Endothelial cell of hepatic sinusoid (primary cell): ENCODE data around the gene COL23A1.
"Not testable (repeated sequence)": the region's sequence is repeated elsewhere in the genome, so short reads cannot be mapped to it uniquely, and the experiment has no call there.

ENCODE experiments used
- in situ Hi-C: cut with HindIII; loops from 2 replicates; pipeline ENCODE4 v1.10.0; 2017; ENCODE audit warnings: low sequenced_read_pairs

The COL23A1 gene

GRCh38 chr5:178317727-178318126 lies 272.5 kb downstream of the COL23A1 start:
- in situ Hi-C loops: not testable (repeated sequence)

GRCh38 chr5:178314961-178315820 lies 275.0 kb downstream of the COL23A1 start:
- in situ Hi-C loops: no loop called here

- in situ Hi-C loops: no loop called here
Observed at GRCh38 chr5:178314061-178314660, 276.0 kb downstream of the COL23A1 start.

- in situ Hi-C loops: no loop called here
Observed at GRCh38 chr5:178313316-178313715, 276.9 kb downstream of the COL23A1 start.

GRCh38 chr5:178312880-178313282 lies 277.3 kb downstream of the COL23A1 start:
- in situ Hi-C loops: no loop called here

GRCh38 chr5:178310130-178310865 lies 279.9 kb downstream of the COL23A1 start:
- in situ Hi-C loops: no loop called here

- in situ Hi-C loops: loop anchor here (10.0 kb wide), 1 partner anchor 55 kb away; no protein-coding TSS in a partner anchor
Observed at GRCh38 chr5:178309271-178310013, 280.8 kb downstream of the COL23A1 start.

GRCh38 chr5:178308541-178309092 lies 281.6 kb downstream of the COL23A1 start:
- in situ Hi-C loops: loop anchor here (10.0 kb wide), 1 partner anchor 56 kb away; no protein-coding TSS in a partner anchor

- in situ Hi-C loops: loop anchor here (10.0 kb wide), 1 partner anchor 57 kb away; no protein-coding TSS in a partner anchor
Observed at GRCh38 chr5:178307267-178308045, 282.7 kb downstream of the COL23A1 start.

- in situ Hi-C loops: loop anchor here (10.0 kb wide), 1 partner anchor 58 kb away; no protein-coding TSS in a partner anchor
Observed at GRCh38 chr5:178306430-178307225, 283.6 kb downstream of the COL23A1 start.

- in situ Hi-C loops: loop anchor here (10.0 kb wide), 1 partner anchor 59 kb away; no protein-coding TSS in a partner anchor
Observed at GRCh38 chr5:178305801-178306200, 284.4 kb downstream of the COL23A1 start.

GRCh38 chr5:178304761-178305645 lies 285.2 kb downstream of the COL23A1 start:
- in situ Hi-C loops: loop anchor here (10.0 kb wide), 1 partner anchor 60 kb away; no protein-coding TSS in a partner anchor

- in situ Hi-C loops: loop anchor here (10.0 kb wide), 1 partner anchor 61 kb away; no protein-coding TSS in a partner anchor
Observed at GRCh38 chr5:178304016-178304415, 286.2 kb downstream of the COL23A1 start.

GRCh38 chr5:178302321-178302720 lies 287.9 kb downstream of the COL23A1 start:
- in situ Hi-C loops: loop anchor here (10.0 kb wide), 1 partner anchor 62 kb away; no protein-coding TSS in a partner anchor

- in situ Hi-C loops: loop anchor here (10.0 kb wide), 1 partner anchor 63 kb away; no protein-coding TSS in a partner anchor
Observed at GRCh38 chr5:178301641-178302040, 288.6 kb downstream of the COL23A1 start.

GRCh38 chr5:178298283-178298807 lies 291.8 kb downstream of the COL23A1 start:
- in situ Hi-C loops: no loop called here

GRCh38 chr5:178297751-178298150 lies 292.4 kb downstream of the COL23A1 start:
- in situ Hi-C loops: no loop called here
